ENCODE results near the gene CCDC142.
A peak's percentile ranks its signal among the peaks of the same experiment; 100 is the strongest.
"Not testable (repeated sequence)": the region's sequence is repeated elsewhere in the genome, so short reads cannot be mapped to it uniquely, and the experiment has no call there.

Gene CCDC142

GRCh38 chr2:74498500-74499266 is 15.9 kb upstream of the CCDC142 start:
- peak; percentile 25 for TF ChIP-seq POLR2A (IDR thresholded peaks at IDR 0.05; ENCODE audit: low read length)
- TF ChIP-seq GATA1 (IDR thresholded peaks at IDR 0.05; ENCODE audit: low read depth, low read length), result no peak
- peak in 1 of 2 experiments; percentile 66 for DNase-seq

GRCh38 chr2:74497777-74498499 is 15.1 kb upstream of the CCDC142 start:
- TF ChIP-seq GATA1 (IDR thresholded peaks at IDR 0.05; ENCODE audit: low read depth, low read length) (no peak), POLR2A (IDR thresholded peaks at IDR 0.05; ENCODE audit: low read length) (no peak)

GRCh38 chr2:74496997-74497776 is 14.4 kb upstream of the CCDC142 start:
- TF ChIP-seq GATA1 (IDR thresholded peaks at IDR 0.05; ENCODE audit: low read depth, low read length), result no peak
- no peak for TF ChIP-seq POLR2A (IDR thresholded peaks at IDR 0.05; ENCODE audit: low read length)

More at GRCh38 chr2:74497777-74498499, 15.1 kb upstream of the CCDC142 start:
- peak in 1 of 2 experiments; percentile 36 for DNase-seq

GRCh38 chr2:74495440-74495839 is 12.6 kb upstream of the CCDC142 start:
- DNase-seq, result no peak
- TF ChIP-seq POLR2A (IDR thresholded peaks at IDR 0.05; ENCODE audit: low read length) (no peak), GATA1 (IDR thresholded peaks at IDR 0.05; ENCODE audit: low read depth, low read length) (no peak)

More at GRCh38 chr2:74496997-74497776, 14.4 kb upstream of the CCDC142 start:
- DNase-seq, result no peak

- TF ChIP-seq POLR2A (IDR thresholded peaks at IDR 0.05; ENCODE audit: low read length) (no peak), GATA1 (IDR thresholded peaks at IDR 0.05; ENCODE audit: low read depth, low read length) (no peak)
- no peak for DNase-seq
Observed at GRCh38 chr2:74493546-74493945, 10.7 kb upstream of the CCDC142 start.

GRCh38 chr2:74491648-74492544 is 9.1 kb upstream of the CCDC142 start:
- TF ChIP-seq GATA1 (IDR thresholded peaks at IDR 0.05; ENCODE audit: low read depth, low read length) (no peak), POLR2A (IDR thresholded peaks at IDR 0.05; ENCODE audit: low read length) (no peak)
- DNase-seq, result no peak

GRCh38 chr2:74489906-74490305 is 7.1 kb upstream of the CCDC142 start:
- TF ChIP-seq GATA1 (IDR thresholded peaks at IDR 0.05; ENCODE audit: low read depth, low read length), result no peak
- no peak for TF ChIP-seq POLR2A (IDR thresholded peaks at IDR 0.05; ENCODE audit: low read length)
- no peak for DNase-seq

GRCh38 chr2:74488643-74489481 is 6.1 kb upstream of the CCDC142 start:
- no peak for DNase-seq
- TF ChIP-seq POLR2A (IDR thresholded peaks at IDR 0.05; ENCODE audit: low read length) (no peak), GATA1 (IDR thresholded peaks at IDR 0.05; ENCODE audit: low read depth, low read length) (no peak)

GRCh38 chr2:74486141-74486540 is 3.3 kb upstream of the CCDC142 start:
- DNase-seq, result no peak
- no peak for TF ChIP-seq GATA1 (IDR thresholded peaks at IDR 0.05; ENCODE audit: low read depth, low read length)
- no peak for TF ChIP-seq POLR2A (IDR thresholded peaks at IDR 0.05; ENCODE audit: low read length)

GRCh38 chr2:74483675-74484164 is 922 bp upstream of the CCDC142 start:
- DNase-seq, result not testable (repeated sequence)

- DNase-seq, result peak; percentile 77 to 82
- TF ChIP-seq GATA1 (IDR thresholded peaks at IDR 0.05; ENCODE audit: low read depth, low read length) (no peak), POLR2A (IDR thresholded peaks at IDR 0.05; ENCODE audit: low read length) (no peak)
Observed at GRCh38 chr2:74481961-74482800, 617 bp downstream of the CCDC142 start.
